Measurements from ENCODE around the gene DACH2.
"Not testable (repeated sequence)": the region's sequence is repeated elsewhere in the genome, so short reads cannot be mapped to it uniquely, and the experiment has no call there.

DACH2 gene

DNA sequence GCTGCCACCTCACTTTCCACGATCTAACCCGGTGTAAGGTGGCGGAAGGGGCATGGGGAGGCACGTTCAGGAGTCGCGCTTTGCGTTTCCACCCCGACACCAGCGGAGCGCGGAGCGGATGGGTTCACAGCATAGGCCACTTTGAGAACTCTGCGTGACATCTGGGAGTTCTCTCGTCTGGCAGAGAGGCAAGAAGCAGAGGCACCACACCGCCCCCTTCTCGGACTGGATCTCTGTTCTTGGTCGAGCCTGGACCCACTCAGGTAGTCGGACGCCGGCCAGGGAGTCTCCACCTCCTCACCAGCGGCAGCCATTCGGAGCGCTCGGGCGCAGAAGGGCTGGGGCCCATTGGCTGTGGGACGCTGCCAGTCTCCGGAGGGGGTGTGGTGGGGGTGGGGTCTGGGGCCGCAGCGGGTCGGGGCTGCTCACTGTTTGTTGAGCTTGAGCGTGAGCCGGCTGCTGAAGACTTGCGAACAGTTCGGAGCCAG, at the start of gene DACH2:
Gene DACH2 (plus strand): TSS at position 428 of the 488 bp plus-strand sequence.
- DNase-seq, result no peak

GRCh38 chrX:86102341-86102740, 45.9 kb upstream of the DACH2 start:
- no peak for DNase-seq

DNA sequence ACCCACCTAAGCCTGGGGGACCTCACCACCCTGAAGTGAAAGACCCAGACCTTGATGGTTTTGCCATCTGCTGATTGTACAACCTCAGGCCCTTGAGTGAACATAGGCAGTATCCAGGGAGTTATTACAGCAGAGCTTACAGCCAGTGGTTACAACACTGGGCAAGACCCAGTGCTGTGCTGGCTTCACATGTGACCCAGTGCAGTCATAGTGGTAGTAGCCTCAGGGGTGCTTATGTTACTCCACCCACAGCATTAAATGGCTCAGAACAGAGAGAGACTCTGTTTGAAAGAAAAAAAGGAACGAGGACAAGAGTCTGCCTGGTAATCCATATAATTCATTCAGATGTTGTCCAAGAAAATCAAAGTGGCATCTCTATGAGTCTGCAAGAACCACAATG, 45.2 kb upstream of the DACH2 start:
- no peak for DNase-seq

- no peak for DNase-seq
These were observed 43.7 kb upstream of the DACH2 start for GRCh38 chrX:86104526-86104925.

GRCh38 chrX:86121916-86122315, 26.3 kb upstream of the DACH2 start:
- no peak for DNase-seq

DNA sequence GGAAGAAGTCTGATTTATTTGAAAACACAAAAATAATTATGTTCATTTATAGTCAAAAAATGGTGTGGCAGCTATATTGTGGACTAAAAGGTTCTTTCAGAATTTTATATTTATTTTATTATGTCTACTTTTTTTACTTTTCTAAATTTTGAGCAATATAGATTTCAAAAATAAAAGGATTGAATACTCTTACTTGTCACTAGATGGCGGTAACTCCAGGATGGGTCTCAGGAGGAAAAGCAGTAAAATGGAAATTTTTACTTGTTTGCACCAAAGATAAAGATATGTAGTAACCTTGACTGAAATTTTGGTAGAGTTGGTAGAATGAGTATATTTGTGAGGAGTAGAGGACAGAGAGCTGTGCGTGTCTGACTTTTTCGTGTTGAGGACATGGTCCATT, 14.5 kb upstream of the DACH2 start:
- DNase-seq, result peak; percentile 0

DNA sequence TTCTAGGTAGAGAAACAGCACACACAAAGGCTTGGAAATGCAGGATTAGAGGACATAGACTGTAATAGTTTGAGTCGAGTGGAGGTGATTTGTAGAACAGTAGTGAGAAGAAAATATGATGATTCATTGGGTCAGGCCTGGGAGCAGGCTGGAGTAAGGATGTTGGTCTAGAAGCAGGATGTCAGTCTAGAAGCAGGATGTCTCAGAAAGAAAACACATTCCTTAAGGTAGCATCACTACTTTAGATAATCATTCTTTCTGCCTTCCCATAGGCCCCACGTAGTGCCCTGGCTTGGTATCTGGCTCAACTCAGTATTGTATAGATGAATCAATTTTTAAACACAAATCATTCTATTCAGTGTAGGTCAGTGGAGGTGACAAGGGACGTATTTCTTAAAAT, 11.2 kb upstream of the DACH2 start:
- no peak for DNase-seq

DNA sequence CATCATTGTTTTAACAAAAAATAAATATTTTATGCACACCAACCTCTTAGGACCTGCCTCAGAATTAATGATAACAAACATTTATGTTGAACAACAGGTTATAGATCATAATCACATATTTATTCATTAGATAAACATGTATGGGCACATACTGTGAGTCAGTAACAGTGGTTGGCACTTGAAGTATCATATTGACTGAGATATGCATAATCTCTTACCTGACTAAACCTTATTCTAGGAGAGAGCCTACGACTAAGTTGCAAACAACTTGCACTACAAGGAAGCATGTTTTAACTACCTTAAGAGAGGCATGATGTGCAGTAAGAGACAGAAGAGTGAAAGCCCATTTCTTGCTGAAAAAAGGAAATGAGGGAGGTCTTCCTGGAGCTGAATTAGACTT, 6.5 kb upstream of the DACH2 start:
- DNase-seq, result no peak

GRCh38 chrX:86146102-86146501, 2.1 kb upstream of the DACH2 start:
- DNase-seq, result no peak

GRCh38 chrX:86148594-86148993, 343 bp downstream of the DACH2 start:
- no peak for DNase-seq

DNA sequence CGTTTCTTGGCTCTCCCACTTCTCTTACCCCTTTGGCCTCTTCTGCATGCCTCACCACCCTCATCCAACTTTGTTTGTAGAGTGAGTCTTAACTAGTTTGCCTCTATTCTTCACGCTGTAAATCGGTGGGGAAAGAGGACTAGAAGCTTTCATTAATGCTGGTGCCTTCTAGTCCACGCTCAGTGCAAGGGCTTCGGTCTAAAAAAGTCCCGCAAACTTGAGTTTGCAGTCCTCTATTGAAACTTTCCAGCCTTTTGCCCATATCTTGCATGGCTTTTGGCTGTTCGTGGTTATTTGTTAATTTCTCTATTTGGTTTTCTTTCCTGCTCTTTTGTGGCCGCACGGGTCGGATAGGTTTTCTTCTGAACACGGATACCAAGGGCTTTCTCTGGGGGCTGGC, 868 bp downstream of the DACH2 start:
- DNase-seq, result no peak

DNA sequence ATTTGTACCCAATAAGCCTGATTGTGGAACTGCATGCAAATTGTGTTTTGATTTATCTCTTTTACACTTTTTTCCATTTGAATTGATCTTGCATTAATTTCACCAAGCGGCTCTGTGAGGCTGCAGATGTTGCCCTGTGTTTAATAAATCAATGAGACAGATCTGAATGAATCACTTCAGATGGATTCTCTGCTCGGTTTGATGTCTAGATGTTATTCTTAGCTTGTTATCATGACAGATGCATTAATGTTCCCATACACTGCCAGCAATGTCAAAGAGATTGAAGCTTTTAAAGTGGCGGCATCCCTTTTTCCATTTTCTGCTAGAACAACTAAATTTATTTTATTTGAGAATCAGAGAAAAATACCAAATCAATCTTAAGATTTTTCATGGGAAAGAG, 6.3 kb downstream of the DACH2 start:
- no peak for DNase-seq

DNA sequence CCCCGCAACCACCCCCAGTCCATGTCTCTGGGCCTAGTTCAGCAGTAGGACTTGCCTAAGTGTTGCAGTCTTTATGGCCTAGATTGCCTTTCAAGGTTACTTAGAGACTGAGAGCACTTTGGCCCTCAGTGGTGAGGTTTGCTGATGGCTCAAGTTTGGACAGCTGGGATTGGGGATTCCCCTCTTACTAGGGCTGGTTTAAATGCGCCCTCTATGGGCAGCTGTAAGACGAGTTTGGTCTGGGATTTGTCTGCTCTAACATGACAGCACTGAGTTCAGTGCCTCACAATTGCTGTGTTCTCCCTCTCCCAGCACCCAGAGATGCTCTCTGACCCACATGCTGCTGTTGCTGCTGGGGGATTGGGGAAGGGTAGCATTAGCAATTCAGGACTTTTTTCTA, 23.1 kb downstream of the DACH2 start:
- no peak for DNase-seq

- DNase-seq, result no peak
These were observed 30.7 kb downstream of the DACH2 start for GRCh38 chrX:86178906-86179305.

DNA sequence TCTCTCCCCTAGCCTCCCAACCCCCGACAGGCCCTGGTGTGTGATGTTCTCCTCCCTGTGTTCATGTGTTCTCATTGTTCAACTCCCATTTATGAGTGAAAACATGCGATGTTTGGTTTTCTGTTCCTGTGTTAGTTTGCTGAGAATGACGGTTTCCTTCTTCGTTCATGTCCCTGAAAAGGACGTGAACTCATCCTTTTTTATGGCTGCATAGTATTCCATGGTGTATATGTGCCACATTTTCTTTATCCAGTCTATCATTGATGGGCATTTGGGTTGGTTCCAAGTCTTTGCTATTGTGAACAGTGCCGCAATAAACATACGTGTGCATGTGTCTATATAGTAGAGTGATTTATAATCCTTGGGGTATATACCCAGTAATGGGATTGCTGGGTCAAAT, 33.1 kb downstream of the DACH2 start:
- DNase-seq, result not testable (repeated sequence)

DNA sequence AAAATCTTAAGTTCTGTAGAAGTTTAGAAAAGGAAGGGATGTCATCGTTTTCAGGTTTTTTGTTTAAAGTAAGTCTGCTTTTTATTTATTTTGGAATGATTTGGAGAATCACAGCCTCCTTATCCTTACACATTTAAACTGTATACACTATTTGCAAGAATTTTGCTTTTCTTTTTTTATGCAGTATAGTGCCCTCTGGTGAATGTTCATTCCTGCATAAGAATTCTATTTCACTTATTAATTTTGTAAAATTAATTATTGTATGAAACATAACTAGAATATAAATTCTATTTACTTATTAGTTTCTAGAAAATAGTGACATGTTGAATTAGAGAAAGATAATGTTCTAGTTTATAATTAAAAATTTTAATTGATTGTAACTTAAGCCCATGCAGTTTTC, 44.6 kb downstream of the DACH2 start:
- DNase-seq, result no peak

GRCh38 chrX:86194758-86195157, 46.5 kb downstream of the DACH2 start:
- DNase-seq, result no peak

DNA sequence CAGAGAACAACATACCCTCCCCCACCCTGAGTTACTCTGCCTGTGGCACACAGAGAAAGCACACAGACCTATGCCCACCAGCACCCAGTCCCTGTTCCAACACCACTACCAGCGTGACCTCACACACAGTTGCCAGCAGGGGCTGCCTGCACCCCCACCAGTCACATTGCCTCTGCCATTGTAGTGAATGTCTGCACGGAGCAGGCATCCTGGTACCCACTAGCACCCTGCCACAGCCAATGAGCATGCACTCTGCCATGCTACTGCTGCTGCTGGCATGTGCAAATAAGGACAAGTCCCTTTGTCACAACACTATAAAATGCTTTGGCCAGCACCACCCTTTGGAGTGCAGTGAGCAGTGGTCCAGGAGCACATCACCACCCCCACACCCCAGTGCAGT, 47.1 kb downstream of the DACH2 start:
- no peak for DNase-seq

GRCh38 chrX:86197815-86198214, 49.6 kb downstream of the DACH2 start:
- no peak for DNase-seq

DNA sequence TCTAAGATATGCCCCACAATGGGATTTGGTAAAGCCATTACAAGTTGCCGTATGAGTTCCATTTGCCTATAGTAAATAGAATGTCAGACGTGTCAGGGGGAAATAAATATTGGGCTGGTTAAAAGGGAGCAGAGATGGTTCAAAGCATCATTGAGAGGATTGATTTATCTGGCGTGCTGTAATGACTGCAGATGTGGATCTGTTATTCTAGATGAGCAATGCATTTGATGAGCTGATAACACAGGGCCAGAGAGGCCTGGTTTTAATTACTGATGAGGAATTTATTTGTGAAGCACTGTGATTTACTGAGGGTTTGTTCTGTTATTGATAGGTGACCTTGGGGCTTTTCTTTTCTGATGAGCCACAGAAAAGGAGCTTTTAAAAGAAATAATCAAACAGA, 62.5 kb downstream of the DACH2 start:
- DNase-seq, result no peak

DNA sequence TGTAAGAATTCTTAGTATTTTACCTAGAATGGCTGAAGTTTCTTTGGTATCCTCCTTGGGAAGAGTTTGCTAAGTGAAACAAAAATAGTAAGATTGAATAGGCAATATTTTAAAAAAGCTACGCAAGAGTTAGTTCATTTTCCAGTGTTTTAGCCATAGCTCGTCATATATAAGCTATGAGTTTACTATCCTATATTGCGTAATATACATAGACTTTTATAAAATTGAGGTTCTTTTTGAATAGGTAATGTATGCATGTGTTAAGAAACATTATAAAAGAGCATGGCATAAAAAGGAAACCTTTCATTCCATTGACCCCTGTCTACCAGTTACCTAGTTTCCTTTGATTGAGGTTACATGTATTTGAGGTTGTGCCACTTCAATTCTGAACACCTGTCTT, 67.0 kb downstream of the DACH2 start:
- no peak for DNase-seq

- DNase-seq, result no peak
These were observed 89.2 kb downstream of the DACH2 start for GRCh38 chrX:86237482-86237881.

- no peak for DNase-seq
These were observed 93.3 kb downstream of the DACH2 start for GRCh38 chrX:86241547-86241946.

DNA sequence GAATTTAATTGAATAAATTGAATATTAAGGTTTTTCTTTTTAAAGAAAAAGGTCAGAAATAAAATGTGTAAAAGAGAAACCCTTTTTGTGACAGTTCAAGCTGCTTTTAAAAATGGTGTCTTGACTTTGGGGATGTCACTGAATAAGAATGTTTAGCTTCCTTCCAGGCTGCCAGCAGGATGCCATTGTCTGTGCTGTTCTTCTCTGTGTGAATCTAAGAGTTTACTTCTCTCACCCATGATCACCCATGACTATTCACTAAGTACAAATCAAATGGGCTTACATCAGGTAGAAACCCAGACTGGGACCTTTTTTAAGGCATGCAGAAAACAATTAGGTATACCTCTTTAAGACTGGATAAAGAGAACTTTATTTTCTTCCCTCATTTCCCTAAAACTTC, 115.3 kb downstream of the DACH2 start:
- no peak for DNase-seq

GRCh38 chrX:86295293-86295692, 147.0 kb downstream of the DACH2 start:
- DNase-seq, result no peak

GRCh38 chrX:86322913-86323312, 174.7 kb downstream of the DACH2 start:
- no peak for DNase-seq
